ENCODE measurements around the gene HLA-DOA. TPM values are rescaled to one million over a fixed set of nuclear protein-coding genes. Genes with fewer than 3 reads are reported as not detected.
A peak's percentile ranks its signal among the peaks of the same experiment; 100 is the strongest.

The HLA-DOA gene
- total RNA-seq, 1 experiment from 2014 or later: 4.1 TPM

- H3K27me3 Mint-ChIP-seq (ENCODE audit: unreplicated experiment): peaks cover 28% of the 10 kb centered on the region
- intact Hi-C loops (cut with micrococcal nuclease; ENCODE audit: unreplicated experiment): loop anchor here (1.0 kb wide), 2 partner anchors 52 to 100 kb away; no protein-coding TSS in a partner anchor
Measured at GRCh38 chr6:32984622-32985389, 24.6 kb downstream of the HLA-DOA start.

GRCh38 chr6:32983964-32984621 is 25.3 kb downstream of the HLA-DOA start:
- H3K36me3 Mint-ChIP-seq (ENCODE audit: insufficient read depth, unreplicated experiment): peaks cover 41% of the 10 kb centered on the region
- peaks cover 50% of the 10 kb centered on the region for H3K4me1 Mint-ChIP-seq (ENCODE audit: low read depth, unreplicated experiment)

More at GRCh38 chr6:32984622-32985389, 24.6 kb downstream of the HLA-DOA start:
- CTCF ChIA-PET: interaction anchor here (0.5 to 5.3 kb wide), 40 partner anchors 14 to 264 kb away, joined by 3 to 143 read pairs (median 6); partner anchors contain the start of genes BRD2, HLA-DMA, HLA-DMB and PSMB9
- Mint-ChIP-seq H3K4me3 (ENCODE audit: low read depth, unreplicated experiment) (no peak overlapping the region), H3K36me3 (ENCODE audit: insufficient read depth, unreplicated experiment) (peaks cover 34% of the 10 kb centered on the region), H3K27ac (ENCODE audit: unreplicated experiment) (peak overlapping the region; percentile 9), H3K9me3 (ENCODE audit: low read depth, unreplicated experiment) (no peaks in the 10 kb centered on the region), H3K4me1 (ENCODE audit: low read depth, unreplicated experiment) (peaks cover 44% of the 10 kb centered on the region)
- DNase-seq: peak; percentile 97
- peak; percentile 93 for TF ChIP-seq CTCF (IDR thresholded peaks at IDR 0.05; ENCODE audit: unreplicated experiment)
- BruUV-seq (replicated peaks): no TSS peak

GRCh38 chr6:32983493-32983848 is 25.9 kb downstream of the HLA-DOA start:
- BruUV-seq (replicated peaks): no TSS peak
- peaks cover 50% of the 10 kb centered on the region for H3K4me1 Mint-ChIP-seq (ENCODE audit: low read depth, unreplicated experiment)
- H3K27ac Mint-ChIP-seq (ENCODE audit: unreplicated experiment): no peak overlapping the region
- no peak for DNase-seq
- no peak overlapping the region for H3K4me3 Mint-ChIP-seq (ENCODE audit: low read depth, unreplicated experiment)
- peaks cover 26% of the 10 kb centered on the region for H3K27me3 Mint-ChIP-seq (ENCODE audit: unreplicated experiment)
- H3K36me3 Mint-ChIP-seq (ENCODE audit: insufficient read depth, unreplicated experiment): peaks cover 47% of the 10 kb centered on the region
- CTCF ChIA-PET: interaction anchor here (1.3 to 5.3 kb wide), 8 partner anchors 12 to 189 kb away, joined by 6 to 143 read pairs (median 30); partner anchors contain the start of genes BRD2, HLA-DMA, HLA-DMB and TAP2
- intact Hi-C loops (cut with micrococcal nuclease; ENCODE audit: unreplicated experiment): no loop called here
- no peak for TF ChIP-seq CTCF (IDR thresholded peaks at IDR 0.05; ENCODE audit: unreplicated experiment)
- H3K9me3 Mint-ChIP-seq (ENCODE audit: low read depth, unreplicated experiment): no peaks in the 10 kb centered on the region

More at GRCh38 chr6:32983964-32984621, 25.3 kb downstream of the HLA-DOA start:
- TF ChIP-seq CTCF (IDR thresholded peaks at IDR 0.05; ENCODE audit: unreplicated experiment): no peak
- intact Hi-C loops (cut with micrococcal nuclease; ENCODE audit: unreplicated experiment): loop anchor here (1.0 kb wide), 2 partner anchors 51 to 99 kb away; no protein-coding TSS in a partner anchor
- H3K4me3 Mint-ChIP-seq (ENCODE audit: low read depth, unreplicated experiment): no peak overlapping the region
- DNase-seq: no peak
- BruUV-seq (replicated peaks): no TSS peak
- CTCF ChIA-PET: interaction anchor here (0.7 to 5.3 kb wide), 39 partner anchors 13 to 265 kb away, joined by 3 to 143 read pairs (median 6); partner anchors contain the start of genes BRD2, HLA-DMA, HLA-DMB and PSMB9
- H3K27ac Mint-ChIP-seq (ENCODE audit: unreplicated experiment): peak overlapping the region; percentile 9
- peaks cover 28% of the 10 kb centered on the region for H3K27me3 Mint-ChIP-seq (ENCODE audit: unreplicated experiment)
- no peaks in the 10 kb centered on the region for H3K9me3 Mint-ChIP-seq (ENCODE audit: low read depth, unreplicated experiment)

- intact Hi-C loops (cut with micrococcal nuclease; ENCODE audit: unreplicated experiment): no loop called here
- no peak for DNase-seq
- H3K27ac Mint-ChIP-seq (ENCODE audit: unreplicated experiment): peak overlapping the region; percentile 57
- H3K4me1 Mint-ChIP-seq (ENCODE audit: low read depth, unreplicated experiment): peaks cover 56% of the 10 kb centered on the region
- H3K27me3 Mint-ChIP-seq (ENCODE audit: unreplicated experiment): peaks cover 21% of the 10 kb centered on the region
- CTCF ChIA-PET: interaction anchor here (1.4 to 5.3 kb wide), 4 partner anchors 12 to 50 kb away, joined by 4 to 143 read pairs (median 49); partner anchors contain the start of genes BRD2 and HLA-DMA
- no peaks in the 10 kb centered on the region for H3K9me3 Mint-ChIP-seq (ENCODE audit: low read depth, unreplicated experiment)
- H3K36me3 Mint-ChIP-seq (ENCODE audit: insufficient read depth, unreplicated experiment): peaks cover 53% of the 10 kb centered on the region
- no TSS peak for BruUV-seq (replicated peaks)
- TF ChIP-seq CTCF (IDR thresholded peaks at IDR 0.05; ENCODE audit: unreplicated experiment): no peak
- H3K4me3 Mint-ChIP-seq (ENCODE audit: low read depth, unreplicated experiment): no peak overlapping the region
Measured at GRCh38 chr6:32982702-32983492, 26.5 kb downstream of the HLA-DOA start.
